GM19099 (cell line): ENCODE results near the gene C9orf50.

ENCODE experiments used
- POLR2A ChIP-seq: IDR thresholded peaks from 3 replicates; pipeline ENCODE4 v1.6.1; 2011; ENCODE audit warnings: low read depth; ENCODE audit not compliant: insufficient read length; ENCODE audit errors: extremely low read depth

The C9orf50 gene

DNA sequence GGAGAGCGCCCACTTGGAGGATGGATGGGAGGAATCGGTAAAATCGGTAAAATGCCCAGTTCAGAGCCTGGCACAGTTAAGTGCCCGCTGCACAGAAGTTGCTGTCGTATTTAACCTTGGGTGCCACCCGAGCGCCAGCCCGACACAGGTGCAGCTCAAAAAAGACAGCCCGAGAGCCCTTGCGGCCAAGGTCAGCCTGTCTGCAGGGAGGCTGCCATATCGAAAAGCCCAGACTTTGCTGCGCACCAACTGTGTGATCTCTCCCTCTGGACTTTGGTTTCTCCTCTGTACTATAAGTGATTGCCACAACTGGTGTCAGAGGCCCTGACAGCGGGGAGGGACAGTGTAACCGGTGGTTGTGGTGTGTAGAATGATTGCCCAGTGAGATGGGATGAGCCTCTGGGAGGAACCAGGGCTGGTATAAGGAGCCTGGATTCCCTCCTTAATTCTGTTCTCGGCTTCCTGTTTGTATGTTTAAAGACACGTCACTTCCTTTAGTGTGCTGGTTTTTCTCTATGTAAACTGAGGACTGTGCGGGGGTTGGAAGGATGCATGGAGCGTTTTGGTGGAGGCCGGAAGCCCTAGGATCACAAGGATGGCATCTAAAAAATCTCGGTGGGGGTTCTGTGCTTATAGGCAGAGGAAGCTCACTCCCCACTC lies 5.9 kb upstream of the C9orf50 start:
- no peak for TF ChIP-seq POLR2A

DNA sequence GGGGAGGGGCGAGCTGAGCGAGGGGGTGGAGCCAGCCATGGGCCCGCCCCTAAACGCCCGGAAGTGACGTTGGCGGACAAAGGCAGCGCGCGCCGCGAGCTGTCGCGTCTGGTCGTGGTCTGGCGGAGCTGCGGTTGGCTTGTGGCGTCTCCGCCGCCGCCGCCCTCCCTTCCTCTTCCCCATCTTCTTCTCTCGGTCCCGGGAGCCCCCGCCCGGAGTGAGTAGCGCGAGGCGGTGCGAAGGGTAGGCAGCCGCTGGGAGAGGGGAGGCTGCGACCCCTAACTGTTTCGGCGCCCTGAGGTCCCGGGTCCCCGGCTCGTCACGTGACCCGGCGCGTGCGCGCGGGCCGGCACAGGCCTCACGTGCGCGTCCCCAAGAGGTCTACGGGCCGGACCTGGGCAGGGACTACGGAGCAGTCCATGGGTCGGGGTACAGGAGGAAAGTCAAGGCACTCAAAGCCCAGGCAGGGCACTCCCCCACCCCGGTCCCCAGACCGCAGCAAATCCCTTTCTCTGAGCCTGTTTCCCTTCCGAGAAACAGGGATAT lies 5.3 kb upstream of the C9orf50 start, which contains the start of gene NTMT1:
NTMT1 (plus strand) TSS at position 85 of the 546 bp plus-strand sequence. CDS start 6,541 bp downstream, outside the sequence.
- TF ChIP-seq POLR2A, result peak; percentile 94

DNA sequence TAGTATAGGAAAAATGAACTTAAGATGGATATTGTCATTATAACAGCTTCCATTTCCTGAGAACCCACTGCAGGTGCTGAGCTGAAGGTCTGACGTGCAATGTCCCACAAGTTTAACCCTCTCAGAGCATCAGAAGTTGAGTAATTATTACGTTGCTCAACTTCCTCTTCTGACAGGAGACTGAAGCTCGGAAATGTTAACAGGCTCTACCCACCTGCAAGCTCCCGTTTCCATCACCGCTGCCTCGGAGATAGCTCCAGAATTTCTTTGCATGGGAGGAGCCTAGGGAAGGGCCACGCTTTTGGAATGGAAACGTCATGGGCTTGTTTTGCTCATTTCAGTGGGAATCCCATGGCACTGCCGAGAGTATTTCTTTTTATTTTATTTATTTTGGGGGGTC lies 4.0 kb upstream of the C9orf50 start:
- no peak for TF ChIP-seq POLR2A

DNA sequence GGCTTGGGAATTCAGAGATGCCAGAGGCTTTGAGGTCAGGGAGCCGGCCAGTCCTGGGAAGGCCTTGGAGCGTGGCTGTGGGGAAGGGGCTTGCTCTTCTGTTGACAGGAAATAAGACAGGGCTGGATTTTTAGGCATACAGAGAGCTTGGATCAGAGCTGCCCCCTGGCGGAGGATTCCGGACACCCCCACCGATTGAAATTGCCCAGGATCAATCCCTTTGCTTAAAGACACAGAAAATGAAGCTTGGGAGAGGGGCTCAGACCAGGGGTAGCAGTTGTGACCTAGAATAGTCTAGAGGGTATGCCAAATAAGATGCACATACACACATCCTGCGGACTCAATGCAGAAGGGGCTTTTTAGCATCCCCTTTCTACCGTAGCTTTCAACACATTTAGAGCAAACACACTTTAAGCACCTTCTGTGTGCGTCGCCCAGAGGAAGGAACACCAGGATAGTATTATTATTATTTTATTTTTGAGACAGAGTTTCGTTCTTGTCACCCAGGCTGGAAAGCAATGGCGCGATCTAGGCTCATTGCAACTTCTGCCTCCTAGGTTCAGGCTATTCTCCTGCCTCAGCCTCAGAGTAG lies 3.4 kb upstream of the C9orf50 start:
- TF ChIP-seq POLR2A, result no peak

DNA sequence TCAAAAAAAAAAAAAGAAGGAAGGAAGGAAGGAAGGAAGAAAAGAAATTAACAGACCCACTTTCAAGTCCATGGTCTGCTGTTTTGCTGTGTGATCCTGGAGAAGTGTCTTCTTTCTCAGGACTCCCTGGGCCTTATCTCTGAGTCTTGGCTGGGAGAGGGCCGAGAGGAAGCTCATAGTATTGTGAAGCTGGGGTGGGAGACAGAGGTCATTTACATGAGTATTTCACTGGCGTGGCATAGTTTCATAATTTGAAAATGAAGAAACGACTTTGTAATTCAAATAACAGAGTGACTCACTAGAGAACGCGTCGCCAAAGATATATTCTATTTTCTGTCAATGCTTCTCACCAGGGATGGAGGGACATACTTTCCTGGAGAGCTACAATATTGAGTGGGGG lies 2.4 kb upstream of the C9orf50 start:
- no peak for TF ChIP-seq POLR2A

- TF ChIP-seq POLR2A, result no peak
Measured at GRCh38 chr9:129619787-129620668, 873 bp downstream of the C9orf50 start.

GRCh38 chr9:129617167-129617566 lies 3.7 kb downstream of the C9orf50 start:
- no peak for TF ChIP-seq POLR2A

DNA sequence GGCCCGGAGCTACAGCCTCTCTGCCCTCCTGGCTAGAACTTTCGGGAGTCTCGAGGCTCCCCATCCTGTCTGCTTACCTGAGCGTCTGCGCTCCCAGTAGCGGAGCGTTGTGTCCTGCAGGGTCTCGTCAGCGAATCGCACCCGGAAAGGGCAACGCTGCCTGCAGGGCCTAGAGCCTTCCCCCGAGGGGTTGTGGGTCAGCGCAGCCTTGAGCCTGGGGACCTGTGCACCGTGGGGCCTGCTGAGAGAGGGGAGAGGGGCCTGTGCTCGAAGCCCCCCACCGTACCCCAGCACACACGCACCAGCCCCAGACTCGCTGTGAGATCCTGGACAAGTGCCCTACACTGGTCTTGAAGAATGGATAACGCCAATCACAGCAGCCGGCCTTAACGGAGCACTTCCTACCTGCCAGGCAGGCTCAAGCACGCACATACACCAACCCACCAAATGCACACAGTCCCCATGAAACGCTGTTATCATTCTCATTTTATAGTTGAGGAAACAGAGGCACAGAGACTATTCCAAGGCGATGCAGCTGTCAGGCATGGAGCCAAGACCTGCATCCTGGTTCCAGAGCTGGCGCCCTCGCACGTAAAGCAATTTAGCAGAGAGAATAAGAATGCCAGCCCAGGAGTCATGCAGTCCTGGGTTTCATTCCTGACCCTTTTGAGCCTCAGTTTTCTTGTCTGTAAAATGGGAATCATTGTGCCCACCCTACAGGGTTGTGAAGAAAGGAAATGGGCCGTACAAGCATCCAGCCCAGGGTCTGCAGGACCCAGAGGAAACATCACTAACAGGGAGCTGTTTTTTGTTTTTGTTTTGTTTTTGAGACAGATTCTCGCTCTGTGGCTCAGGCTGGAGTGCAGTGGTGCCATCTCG lies 5.3 kb downstream of the C9orf50 start:
- TF ChIP-seq POLR2A, result no peak

DNA sequence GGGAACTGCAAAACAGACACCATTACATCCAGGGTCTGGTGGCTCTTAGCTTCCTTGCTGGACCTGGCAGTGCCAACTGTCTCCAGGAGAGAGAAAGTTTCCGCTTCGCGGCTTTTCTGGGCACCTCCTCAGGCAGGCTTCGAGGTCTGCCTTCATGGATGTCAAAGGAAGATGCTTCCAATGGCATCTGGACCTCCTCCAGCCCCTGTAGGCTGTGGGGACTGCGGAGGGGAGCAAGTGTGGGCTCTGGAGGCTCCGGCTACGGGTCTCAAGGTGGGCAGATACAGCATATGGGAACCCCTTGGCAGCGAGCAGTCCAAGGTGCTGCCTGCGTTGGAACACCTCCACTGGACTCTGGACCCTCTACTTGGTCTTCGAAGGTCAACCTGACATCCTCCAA lies 6.0 kb downstream of the C9orf50 start:
- TF ChIP-seq POLR2A, result no peak

DNA sequence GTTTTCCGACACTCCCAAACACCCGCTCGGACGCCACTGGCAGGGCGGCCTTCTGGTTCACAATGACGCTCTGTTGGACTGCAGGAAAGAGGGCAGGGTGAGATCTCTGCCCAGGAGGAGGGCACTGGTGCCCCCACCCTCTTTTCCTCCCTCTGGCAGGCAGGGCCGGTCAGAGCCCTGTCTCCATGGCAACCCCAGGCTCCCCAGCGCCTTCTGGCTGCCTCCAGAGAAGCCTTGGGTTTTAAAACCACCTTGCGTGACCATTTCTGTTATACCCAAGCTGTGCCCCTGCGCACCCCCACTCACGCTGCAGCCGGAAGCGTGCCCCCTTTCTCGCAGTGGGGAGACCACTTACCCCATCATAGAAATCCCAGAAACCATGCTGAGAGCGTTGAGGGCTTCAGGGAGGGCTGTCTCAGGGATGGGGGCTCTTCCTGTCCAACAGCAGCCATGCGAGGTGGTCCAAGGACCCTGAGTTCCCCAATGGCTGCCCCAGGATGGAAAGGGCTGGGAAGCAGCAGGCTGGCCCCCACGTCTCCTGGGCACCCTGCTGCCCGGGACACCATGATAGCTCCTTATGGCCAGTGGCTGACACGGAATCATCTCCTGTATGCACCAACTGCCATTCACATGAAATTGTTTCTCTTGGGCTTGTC lies 7.3 kb downstream of the C9orf50 start:
- no peak for TF ChIP-seq POLR2A

- no peak for TF ChIP-seq POLR2A
Measured at GRCh38 chr9:129612815-129613519, 7.9 kb downstream of the C9orf50 start.

GRCh38 chr9:129612123-129612522 lies 8.8 kb downstream of the C9orf50 start:
- no peak for TF ChIP-seq POLR2A

DNA sequence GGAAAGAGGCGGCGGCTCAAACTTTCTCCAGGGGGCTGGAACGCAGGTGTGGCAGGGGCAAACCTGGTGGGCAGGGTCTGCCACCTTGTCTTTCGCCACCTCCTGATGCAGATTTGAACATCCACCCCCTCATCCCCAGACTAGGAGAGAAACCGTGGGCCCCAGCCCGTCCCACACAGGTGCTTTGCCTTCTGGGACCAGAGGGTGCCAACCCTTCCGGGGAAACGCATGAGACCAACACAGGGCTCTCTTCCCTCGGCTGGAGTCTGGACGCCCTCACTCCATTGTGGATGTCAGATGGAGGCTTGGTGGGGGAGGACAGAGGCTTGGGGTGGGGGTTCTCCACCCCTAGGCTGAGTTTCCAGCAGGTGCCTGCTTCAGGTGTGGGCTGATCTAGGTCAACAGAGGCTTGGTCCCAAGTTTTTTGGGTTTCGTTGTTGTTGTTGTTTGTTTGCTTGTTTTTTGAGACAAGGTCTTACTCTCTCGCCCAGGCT lies 9.5 kb downstream of the C9orf50 start:
- no peak for TF ChIP-seq POLR2A
